GM10266 (cell line): Measurements from ENCODE around the gene ZFYVE28.

Source experiments
- DNase-seq: peaks from one replicate; pipeline ENCODE4 v3.0.0; 2012; ENCODE audit errors: extremely low spot score
- CTCF ChIP-seq: IDR thresholded peaks from 2 replicates; pipeline ENCODE4 v1.5.1; 2012; ENCODE audit warnings: mild to moderate bottlenecking, low read depth; ENCODE audit not compliant: control insufficient read depth, insufficient read depth; ENCODE audit errors: missing control alignments

ZFYVE28 gene

GRCh38 chr4:2330091-2331042, 88.1 kb downstream of the ZFYVE28 start:
- no peak for TF ChIP-seq CTCF
- no peak for DNase-seq

DNA sequence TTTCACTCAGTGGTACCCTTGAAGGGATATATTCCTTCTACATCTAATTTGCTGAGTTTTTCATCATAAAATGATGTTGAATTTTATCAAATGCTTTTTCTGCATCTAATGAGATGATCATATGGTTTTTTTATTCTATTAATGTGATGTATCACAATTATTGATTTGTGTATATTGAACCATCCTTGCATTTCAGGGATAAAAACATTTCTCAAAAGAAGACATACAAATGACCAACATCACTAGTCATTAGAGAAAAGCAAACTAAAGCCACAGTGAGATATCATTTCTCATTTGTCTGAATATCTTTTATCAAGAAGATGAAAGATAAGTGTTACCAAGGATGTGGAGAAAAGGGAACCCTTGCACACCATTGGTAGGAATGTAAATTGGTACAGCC, 90.9 kb downstream of the ZFYVE28 start:
- TF ChIP-seq CTCF, result no peak
- no peak for DNase-seq

GRCh38 chr4:2324891-2325290, 93.6 kb downstream of the ZFYVE28 start:
- no peak for TF ChIP-seq CTCF
- DNase-seq, result no peak

GRCh38 chr4:2322841-2323240, 95.6 kb downstream of the ZFYVE28 start:
- DNase-seq, result no peak
- no peak for TF ChIP-seq CTCF

DNA sequence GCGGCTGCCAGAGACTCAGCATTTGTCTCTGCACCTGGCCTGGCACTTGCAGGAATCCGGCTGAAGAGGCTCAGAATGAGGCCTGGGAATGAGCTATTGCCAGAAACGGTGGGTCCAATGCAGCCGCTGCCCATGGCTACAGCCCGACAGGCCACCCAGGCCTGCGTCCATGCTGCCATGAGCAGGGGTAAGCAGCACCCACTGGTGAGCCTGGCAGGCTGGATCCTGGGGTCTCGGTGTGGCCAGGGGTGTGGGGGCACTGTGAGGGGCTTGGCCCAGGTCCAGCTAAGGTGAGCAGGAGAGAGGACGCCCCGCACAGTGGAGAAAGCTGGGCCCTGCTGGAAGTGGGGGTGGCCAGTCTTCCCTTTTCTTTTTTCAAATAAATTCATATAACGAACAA, 96.2 kb downstream of the ZFYVE28 start:
- TF ChIP-seq CTCF, result no peak
- no peak for DNase-seq

DNA sequence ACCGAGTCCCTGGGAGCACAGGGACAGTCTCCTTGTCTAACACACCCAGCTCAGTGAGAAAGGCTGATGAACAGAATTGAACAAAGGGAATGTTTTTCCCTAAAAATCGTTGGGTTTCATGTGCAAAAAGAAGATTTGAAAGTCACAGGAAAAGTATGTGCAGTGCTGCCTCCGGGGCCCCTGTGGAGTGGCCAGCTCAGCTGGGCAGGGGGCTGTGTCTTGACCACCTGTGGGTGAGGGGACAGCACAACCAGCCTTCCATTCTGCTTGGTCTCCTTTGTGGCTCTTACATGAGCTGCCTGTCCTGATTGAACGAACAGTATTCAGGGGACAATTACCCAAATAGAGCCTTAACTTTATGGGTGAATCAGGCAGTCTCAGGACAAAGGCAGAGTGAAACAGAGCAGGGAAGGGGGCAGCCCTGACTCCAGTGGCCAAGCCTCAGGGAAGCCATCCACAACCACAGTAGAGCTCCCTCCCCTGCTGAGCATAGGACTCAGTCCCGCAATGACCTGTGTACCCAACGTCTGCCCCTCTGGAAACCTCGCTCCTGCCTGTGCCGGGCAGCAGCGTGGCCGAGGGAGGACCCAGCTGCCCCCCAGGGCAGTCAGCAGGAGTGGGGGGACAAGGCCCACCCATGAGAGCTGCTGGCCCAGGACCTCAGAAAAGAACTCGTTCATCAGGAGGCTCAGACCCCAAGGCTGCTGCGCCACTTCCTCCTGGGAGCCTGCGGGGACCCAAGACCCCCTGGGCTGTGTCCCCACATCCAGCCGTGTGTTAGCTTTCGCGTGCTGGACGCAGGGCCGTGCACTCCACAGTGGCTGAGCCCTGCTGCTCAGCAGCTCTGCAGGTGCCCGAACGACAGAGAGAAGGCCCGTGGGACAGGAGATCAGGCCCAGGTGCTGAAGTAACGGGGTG, 96.9 kb downstream of the ZFYVE28 start:
- no peak for DNase-seq

More for the DNA sequence above, 96.9 kb downstream of the ZFYVE28 start:
- TF ChIP-seq CTCF, result no peak
